GM10248 (cell line): ENCODE measurements around the gene LGALS1.

Experiments
- CTCF ChIA-PET: fragments of 300-600 bp; sonication (Branson Sonifier 250); formaldehyde crosslinking; extraction: SDS; loops from one replicate; lab custom pipeline; 2021; ENCODE audit warnings: antibody characterized with exemption; lab: Yijun Ruan, JAX
- POLR2A ChIA-PET: fragments of 350-650 bp; sonication (Branson Sonifier 250); formaldehyde crosslinking; extraction: SDS; loops from one replicate; lab custom pipeline; 2020; ENCODE audit warnings: antibody characterized with exemption; lab: Yijun Ruan, JAX
- DNase-seq: peaks from one replicate; pipeline ENCODE4 v3.0.0; 2012; ENCODE audit errors: extremely low spot score
- TF ChIP-seq, protein P1 (sequence below): IDR thresholded peaks from 2 replicates; pipeline ENCODE4 v1.5.1; 2012; ENCODE audit warnings: mild to moderate bottlenecking, low read depth; ENCODE audit errors: extremely low read depth, missing control alignments, control extremely low read depth

LGALS1 gene

DNA sequence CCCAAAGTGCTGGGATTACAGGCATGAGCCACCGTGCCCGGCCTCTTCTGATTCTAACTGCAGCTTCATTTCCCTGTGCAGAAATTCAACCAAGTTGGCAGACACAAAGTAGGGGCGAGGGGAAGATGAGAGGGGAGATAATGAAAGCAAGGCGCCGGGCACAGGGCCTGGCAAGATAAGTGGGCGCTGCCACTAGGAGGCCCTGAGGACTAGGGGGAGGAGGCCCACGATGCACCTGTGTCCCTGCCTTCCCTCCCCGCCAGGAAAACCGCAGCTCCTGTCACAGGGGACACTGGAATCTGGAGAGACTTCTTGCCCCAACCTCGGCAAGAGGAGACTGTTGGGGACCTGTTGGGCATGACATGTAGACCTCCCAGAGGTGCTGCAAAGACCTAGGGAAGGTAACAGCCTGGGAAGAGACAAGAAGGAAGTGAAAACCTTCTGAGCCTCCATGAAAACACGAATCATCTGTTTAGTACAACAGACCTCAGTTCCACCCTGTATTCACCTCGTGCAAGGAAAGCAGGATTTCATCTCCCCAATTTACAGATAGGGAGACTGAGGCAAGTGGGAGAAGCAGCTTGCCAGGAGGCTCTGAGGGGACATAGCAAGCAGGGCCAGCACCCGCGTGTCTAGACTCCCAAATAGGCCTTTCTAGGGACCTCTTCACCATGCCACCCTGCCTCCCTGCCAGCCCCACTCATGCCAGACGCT is 3.1 kb upstream of the LGALS1 start:
- CTCF ChIA-PET, result interaction anchor here (0.7 to 21.9 kb wide), 7 partner anchors 8 to 47 kb away, joined by 3 to 315 read pairs (median 14); partner anchors contain the start of genes LGALS1, NOL12, PDXP and SH3BP1
- no peak for DNase-seq
- POLR2A ChIA-PET, result interaction anchor here (0.6 to 1.3 kb wide), 3 partner anchors 14 to 266 kb away, joined by 3 to 5 read pairs (median 4); partner anchors contain the start of gene PDXP
- TF ChIP-seq, protein P1, sequence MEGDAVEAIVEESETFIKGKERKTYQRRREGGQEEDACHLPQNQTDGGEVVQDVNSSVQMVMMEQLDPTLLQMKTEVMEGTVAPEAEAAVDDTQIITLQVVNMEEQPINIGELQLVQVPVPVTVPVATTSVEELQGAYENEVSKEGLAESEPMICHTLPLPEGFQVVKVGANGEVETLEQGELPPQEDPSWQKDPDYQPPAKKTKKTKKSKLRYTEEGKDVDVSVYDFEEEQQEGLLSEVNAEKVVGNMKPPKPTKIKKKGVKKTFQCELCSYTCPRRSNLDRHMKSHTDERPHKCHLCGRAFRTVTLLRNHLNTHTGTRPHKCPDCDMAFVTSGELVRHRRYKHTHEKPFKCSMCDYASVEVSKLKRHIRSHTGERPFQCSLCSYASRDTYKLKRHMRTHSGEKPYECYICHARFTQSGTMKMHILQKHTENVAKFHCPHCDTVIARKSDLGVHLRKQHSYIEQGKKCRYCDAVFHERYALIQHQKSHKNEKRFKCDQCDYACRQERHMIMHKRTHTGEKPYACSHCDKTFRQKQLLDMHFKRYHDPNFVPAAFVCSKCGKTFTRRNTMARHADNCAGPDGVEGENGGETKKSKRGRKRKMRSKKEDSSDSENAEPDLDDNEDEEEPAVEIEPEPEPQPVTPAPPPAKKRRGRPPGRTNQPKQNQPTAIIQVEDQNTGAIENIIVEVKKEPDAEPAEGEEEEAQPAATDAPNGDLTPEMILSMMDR, result no peak

DNA sequence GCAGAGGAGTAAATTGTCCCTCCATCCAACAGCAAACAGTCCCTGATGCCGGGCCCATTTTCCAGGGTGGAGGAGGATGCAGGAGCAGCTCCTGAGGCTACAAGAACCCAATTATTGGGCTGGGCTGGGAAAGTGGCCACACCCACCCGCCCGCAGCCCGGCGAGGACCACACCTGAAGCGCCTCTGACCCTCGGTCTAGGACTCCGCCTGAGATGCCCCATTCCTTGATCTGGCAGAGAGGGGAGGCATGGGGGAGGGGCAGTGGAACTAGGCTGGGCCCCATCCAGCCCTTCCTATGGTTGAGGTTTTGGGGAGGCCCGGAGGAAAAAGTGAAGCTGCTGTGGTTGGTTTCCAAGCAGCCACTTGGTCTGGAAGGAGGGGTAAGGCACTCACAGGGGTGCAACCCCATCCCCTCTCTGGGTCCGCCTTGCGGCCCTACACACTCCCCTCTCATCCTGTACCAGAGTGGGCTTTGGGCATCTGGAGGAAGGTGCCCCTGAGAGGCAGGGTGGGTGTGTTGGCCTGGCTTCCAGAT is 2.4 kb upstream of the LGALS1 start:
- DNase-seq, result no peak
- POLR2A ChIA-PET, result no interaction called here
- TF ChIP-seq, protein P1, result no peak
- CTCF ChIA-PET, result interaction anchor here (1.5 to 21.9 kb wide), 5 partner anchors 7 to 48 kb away, joined by 4 to 315 read pairs (median 298); partner anchors contain the start of genes LGALS1, NOL12, PDXP and SH3BP1

DNA sequence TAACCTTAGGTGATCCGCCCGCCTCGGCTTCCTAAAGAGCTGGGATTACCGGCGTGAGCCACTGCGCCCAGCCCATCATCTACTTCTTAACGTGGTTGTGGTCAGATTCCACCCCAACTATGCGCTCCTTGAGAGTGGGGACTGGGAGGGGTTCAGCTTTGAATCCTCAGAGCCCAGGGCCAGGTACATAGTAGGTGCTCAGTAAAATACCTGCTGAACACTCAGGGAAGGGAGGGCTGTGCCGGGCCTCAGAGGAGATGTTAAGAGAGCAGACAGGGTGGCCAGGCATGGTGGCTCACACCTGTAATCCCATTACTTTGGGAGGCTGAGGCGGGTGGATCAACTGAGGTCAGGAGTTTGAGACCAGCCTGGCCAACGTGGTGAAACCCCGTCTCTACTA is 1.2 kb upstream of the LGALS1 start:
- POLR2A ChIA-PET, result interaction anchor here (4.4 kb wide), 1 partner anchor 15 kb away, joined by 39 read pairs; the partner anchor contains the start of gene PDXP
- CTCF ChIA-PET, result interaction anchor here (13.8 to 21.9 kb wide), 3 partner anchors 6 to 32 kb away, joined by 298 to 315 read pairs (median 315); partner anchors contain the start of genes LGALS1, NOL12, PDXP and SH3BP1
- no peak for DNase-seq
- TF ChIP-seq, protein P1, result no peak

DNA sequence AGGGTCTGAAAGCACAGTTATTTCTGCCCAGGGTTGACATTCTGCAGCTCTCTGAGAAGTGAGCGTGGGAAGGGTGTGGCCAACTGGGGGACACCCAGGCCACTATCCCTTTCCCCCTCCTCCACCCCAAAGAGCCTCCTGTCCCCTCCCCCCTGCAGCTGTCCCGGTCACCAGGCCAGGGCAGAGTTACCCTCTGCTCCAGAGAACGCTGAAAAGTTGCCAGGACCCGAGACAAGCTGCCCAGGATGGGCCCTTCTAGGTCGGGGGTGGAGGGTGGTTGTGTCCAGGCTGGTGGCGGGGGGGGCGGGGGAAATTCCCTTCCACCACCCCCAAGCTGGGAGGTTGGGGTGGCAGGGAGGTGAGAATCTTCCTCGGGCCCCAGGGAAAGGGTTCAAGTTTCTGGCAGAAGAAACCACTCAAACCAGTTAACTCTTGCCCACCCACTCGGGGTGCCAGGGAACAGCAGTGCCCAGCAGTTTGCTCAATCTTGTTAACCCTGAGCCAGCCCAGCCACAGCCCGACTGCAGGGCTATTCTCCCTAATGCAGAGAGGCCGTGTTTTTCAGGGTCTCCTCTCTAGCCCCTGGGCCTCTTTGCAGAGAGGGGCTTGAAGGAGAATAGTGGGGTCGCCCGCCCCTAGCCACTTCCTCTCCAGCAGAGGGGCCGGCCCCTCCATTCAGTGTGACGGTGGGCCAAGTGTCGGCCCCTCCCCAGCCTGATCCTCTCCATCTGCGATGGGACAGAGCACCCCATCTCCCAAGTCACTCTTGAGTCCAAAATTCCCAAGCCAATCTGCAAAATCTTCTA is 697 bp downstream of the LGALS1 start:
- peak; percentile 39 for DNase-seq
- TF ChIP-seq, protein P1, result no peak
- ChIA-PET CTCF (interaction anchor here (0.6 to 21.9 kb wide), 6 partner anchors 4 to 69 kb away, joined by 3 to 315 read pairs (median 156); partner anchors contain the start of genes LGALS1, NOL12, PDXP and SH3BP1), POLR2A (interaction anchor here (0.9 to 4.4 kb wide), 5 partner anchors 8 to 68 kb away, joined by 6 to 39 read pairs (median 7); partner anchors contain the start of genes GGA1 and PDXP)

DNA sequence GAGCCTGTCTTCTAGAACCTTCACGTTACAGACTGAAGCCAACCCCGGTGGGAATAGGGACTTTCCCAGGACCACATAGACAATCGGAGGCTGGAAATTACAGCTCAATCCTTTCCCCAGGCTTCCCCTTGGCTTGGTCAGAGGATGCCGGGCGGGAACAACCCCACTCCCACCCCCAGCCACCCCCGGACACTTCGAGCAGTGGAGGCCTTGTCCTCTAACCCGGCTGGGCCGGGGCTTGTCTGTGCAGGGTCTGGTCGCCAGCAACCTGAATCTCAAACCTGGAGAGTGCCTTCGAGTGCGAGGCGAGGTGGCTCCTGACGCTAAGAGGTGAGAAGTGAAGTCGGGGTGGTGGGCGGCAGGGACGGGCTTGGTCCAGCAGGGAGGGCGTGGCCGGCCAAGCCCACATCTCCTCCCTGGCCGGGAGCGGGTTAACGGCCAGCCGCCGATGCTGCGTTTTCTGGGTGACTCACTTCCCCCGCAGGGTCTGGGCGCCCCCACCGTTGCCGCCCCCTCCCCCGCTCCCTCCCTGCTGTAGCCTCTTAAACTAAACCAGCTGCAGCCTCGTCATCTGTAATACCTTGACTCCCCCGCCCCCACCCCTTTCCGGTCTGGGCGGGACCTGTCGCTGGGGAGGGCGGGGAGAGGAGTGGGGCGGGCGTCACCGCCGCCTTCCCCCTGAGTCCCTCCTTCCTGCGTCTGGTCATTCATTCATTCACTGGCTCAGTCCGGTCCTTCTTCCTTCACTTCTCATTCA is 1.5 kb downstream of the LGALS1 start:
- peak; percentile 89 for DNase-seq
- ChIA-PET CTCF (interaction anchor here (1.1 to 21.9 kb wide), 6 partner anchors 3 to 52 kb away, joined by 3 to 315 read pairs (median 156); partner anchors contain the start of genes LGALS1, NOL12, PDXP and SH3BP1), POLR2A (interaction anchor here (0.6 to 4.4 kb wide), 6 partner anchors 11 to 658 kb away, joined by 6 to 39 read pairs (median 6); partner anchors contain the start of genes GGA1 and PDXP)

More for the DNA sequence above, 1.5 kb downstream of the LGALS1 start:
- TF ChIP-seq, protein P1, result no peak
